HG03558 (cell line): ENCODE measurements around the gene CHST15.
"Not testable (repeated sequence)": the region's sequence is repeated elsewhere in the genome, so short reads cannot be mapped to it uniquely, and the experiment has no call there.

ENCODE experiments used
- ATAC-seq: cut with Tn5 transposase; IDR thresholded peaks from one replicate; pipeline ENCODE4 v1.9.1; 2021; ENCODE audit warnings: moderate number of reproducible peaks; ENCODE audit not compliant: unreplicated experiment; ENCODE audit errors: extremely low read depth

Gene CHST15

DNA sequence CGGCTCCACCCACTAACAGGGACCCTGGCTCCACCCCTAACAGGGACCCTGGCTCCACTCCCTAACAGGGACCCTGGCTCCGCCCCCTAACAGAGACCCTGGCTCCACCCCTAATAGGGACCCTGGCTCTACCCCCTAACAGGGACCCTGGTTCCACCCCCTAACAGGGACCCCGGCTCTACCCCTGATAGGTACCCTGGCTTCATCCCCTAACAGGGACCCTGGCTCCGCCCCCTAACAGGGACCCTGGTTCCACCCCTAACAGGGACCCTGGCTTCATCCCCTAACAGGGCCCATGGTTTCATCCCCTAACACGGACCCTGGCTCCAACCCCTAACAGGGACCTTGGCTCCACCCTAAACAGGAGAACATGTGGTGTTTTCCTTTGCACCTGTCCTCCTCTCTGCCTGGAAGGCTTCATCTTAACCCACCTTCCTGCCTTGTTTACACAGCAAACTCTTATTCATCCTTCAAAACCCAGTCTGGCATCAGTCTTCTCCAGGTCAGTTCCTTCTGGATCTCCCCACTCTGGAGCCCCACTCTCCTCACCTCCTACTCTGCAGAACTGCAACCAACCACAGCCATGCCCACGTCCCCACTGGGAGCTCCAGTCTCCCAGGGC lies 58.0 kb downstream of the CHST15 start:
- no peak for ATAC-seq

DNA sequence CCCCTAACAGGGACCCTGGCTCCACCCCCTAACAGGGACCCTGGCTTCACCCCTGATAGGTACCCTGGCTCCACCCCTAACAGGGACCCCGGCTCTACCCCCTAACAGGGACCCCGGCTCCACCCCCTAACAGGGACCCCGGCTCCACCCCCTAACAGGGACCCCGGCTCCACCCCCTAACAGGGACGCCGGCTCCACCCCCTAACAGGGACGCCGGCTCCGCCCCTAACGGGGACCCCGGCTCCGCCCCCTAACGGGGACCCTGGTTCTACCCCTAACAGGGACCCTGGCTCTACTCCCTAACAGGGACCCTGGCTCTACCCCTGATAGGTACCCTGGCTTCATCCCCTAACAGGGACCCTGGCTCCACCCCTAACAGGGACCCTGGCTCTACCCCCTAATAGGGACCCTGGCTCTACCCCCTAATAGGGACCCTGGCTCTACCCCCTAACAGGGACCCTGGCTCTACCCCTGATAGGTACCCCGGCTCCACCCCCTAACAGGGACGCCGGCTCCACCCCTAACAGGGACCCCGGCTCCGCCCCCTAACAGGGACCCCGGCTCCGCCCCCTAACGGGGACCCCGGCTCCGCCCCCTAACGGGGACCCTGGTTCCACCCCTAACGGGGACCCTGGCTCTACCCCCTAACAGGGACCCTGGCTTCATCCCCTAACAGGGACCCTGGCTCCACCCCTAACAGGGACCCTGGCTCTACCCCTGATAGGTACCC lies 58.7 kb downstream of the CHST15 start:
- ATAC-seq: not testable (repeated sequence)

- ATAC-seq: no peak
These were observed 59.5 kb downstream of the CHST15 start for GRCh38 chr10:124033887-124034218.

GRCh38 chr10:124032971-124033886 lies 60.2 kb downstream of the CHST15 start:
- no peak for ATAC-seq

GRCh38 chr10:124032087-124032935 lies 61.1 kb downstream of the CHST15 start:
- ATAC-seq: no peak

DNA sequence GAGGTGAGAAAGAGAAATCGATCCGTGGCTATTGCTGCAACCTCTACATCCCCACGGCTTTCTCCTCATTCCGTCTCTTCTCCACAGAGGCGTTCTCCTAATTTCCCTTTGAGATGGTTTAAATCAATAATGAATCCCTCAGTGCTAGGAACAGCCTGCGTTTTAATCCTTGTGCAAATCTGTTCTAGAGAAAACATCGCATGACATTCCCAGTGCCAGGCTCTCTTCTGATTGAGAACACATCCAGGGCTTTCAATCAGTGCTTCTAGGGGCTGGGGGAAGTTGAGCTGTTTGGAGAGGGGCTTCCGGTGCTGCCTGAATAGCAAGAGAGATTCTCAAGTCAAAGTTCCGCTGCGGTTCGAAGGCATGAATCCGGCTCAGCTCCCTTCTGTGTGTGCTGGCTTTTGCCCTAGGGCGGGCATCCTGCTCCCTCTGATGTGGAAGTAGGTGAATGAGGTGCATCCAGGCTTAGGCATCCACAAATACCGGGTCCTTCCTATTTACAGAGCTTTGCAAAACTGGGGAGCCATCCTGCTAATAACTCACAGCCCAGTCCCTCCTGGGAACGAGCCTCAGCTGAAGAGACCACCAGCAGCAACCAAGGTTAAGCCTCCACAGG lies 62.8 kb downstream of the CHST15 start:
- no peak for ATAC-seq

DNA sequence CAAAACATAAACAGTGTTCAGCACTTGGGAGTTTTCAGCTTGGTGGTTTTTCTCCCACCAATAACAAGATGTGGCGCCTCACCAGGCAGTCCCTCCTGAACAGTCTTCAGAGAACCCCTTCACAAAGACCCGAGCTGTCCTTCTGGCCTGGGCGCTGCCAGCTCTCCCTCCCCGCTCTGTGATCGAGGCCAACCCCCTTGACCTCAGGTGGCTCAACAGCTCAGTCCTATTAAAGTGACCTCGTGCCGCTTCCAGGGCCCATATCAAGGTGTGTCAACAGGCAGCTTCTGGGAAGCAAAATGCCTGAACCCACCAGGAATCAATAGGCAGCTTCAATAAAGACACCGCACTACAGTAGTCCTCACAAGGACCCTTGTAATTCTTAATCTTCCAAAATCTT lies 63.3 kb downstream of the CHST15 start:
- ATAC-seq: no peak

GRCh38 chr10:124029559-124029958 lies 63.8 kb downstream of the CHST15 start:
- no peak for ATAC-seq

DNA sequence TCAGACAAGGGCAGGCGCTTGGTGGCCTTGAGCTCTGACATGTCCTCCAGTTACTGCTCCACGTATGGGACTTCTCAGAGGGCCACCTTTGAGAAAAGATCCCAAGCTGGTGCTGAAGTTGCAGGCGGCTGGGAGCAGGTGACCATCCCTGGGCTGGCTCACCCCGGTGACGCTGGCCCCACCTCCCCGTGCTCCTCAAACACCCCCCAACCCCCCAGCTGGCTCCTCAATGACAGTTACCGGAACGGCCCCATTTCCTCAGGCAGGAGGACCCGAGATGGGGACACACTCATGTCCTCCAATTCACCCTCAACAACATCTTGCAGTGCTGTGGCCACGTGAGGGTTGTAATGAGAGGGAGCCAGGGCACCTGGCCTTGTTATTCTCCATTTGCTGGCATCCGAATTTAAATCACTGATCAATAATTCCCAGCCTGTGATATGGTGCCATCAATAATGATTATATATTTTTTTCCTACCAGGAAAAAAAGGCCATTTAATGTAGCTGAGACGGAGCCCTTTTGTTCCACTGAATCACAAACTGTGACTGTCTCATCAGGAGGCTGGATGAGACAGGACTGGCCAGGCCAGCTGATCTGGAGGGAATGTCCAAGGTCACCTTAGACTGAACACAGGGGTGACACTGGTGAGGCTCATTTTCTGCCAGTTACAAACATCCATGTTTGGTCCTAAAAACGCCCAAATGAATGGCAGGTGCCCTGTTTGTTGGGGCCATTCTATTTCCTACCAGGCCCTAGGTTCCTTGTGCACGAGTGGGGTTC lies 64.5 kb downstream of the CHST15 start:
- no peak for ATAC-seq

DNA sequence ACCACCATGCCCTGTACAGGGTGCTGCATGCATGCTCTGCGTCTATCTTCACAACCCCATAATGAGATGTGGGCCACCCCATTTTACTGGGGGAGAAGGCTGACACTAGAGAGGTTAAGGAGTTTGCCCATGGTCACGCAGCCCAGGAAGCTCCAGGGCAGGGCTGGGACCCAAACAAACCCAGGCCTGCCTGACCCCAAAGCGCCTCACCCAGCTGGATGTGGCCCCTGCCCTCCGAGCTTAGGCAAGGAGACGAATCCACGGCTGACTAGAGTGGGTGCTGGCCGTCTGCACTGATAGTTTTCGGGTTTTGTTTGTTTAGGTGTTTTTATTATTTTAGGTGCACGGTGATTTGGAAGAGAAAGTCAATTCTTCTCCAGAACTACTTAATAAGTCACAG lies 65.7 kb downstream of the CHST15 start:
- ATAC-seq: no peak

- no peak for ATAC-seq
These were observed 66.3 kb downstream of the CHST15 start for GRCh38 chr10:124027031-124027611.

DNA sequence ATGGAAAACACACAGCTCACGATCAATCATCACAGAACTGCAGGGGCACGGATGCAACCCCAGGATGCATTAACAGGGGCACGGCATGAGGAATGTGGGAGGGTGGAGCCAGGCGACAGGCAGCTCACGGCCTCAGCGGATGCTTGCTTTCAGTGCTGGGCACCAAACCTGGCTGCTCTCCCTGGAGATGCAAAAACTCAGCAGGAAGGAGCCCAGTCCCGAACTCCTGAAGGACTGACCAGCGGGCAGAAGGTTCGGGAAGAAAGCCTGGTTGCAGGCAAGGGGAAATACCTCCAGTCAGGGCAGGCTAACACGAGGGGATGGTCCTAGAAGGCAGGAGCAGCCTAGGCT lies 66.8 kb downstream of the CHST15 start:
- no peak for ATAC-seq

GRCh38 chr10:124025660-124026588 lies 67.5 kb downstream of the CHST15 start:
- ATAC-seq: no peak

- no peak for ATAC-seq
These were observed 68.2 kb downstream of the CHST15 start for GRCh38 chr10:124025152-124025551.

GRCh38 chr10:124022066-124022465 lies 71.3 kb downstream of the CHST15 start:
- ATAC-seq: no peak

- no peak for ATAC-seq
These were observed 72.2 kb downstream of the CHST15 start for GRCh38 chr10:124020981-124021815.
